HL-60/S4 (cell line): Measurements from ENCODE around the gene FLT3.
"Not testable (repeated sequence)": the region's sequence is repeated elsewhere in the genome, so short reads cannot be mapped to it uniquely, and the experiment has no call there.

Experiments
- in situ Hi-C: fragments of 300-500 bp; cut with MboI; formaldehyde crosslinking; loops from 2 replicates; pipeline ENCODE4 v1.14.3; 2022; ENCODE audit warnings: low sequenced_read_pairs

The FLT3 gene

GRCh38 chr13:28101886-28102285, 1.5 kb upstream of the FLT3 start:
- in situ Hi-C loops = not testable (repeated sequence)

GRCh38 chr13:28099396-28100149, 803 bp downstream of the FLT3 start:
- in situ Hi-C loops = no loop called here

GRCh38 chr13:28097503-28097902, 2.9 kb downstream of the FLT3 start:
- in situ Hi-C loops = no loop called here

- in situ Hi-C loops = no loop called here
Measured at GRCh38 chr13:28094306-28094705, 6.1 kb downstream of the FLT3 start.

GRCh38 chr13:28093881-28094280, 6.5 kb downstream of the FLT3 start:
- in situ Hi-C loops = no loop called here

- in situ Hi-C loops = no loop called here
Measured at GRCh38 chr13:28092431-28092830, 7.9 kb downstream of the FLT3 start.

GRCh38 chr13:28089065-28089464, 11.3 kb downstream of the FLT3 start:
- in situ Hi-C loops = no loop called here

GRCh38 chr13:28077820-28078219, 22.6 kb downstream of the FLT3 start:
- in situ Hi-C loops = not testable (repeated sequence)

GRCh38 chr13:28077231-28077630, 23.1 kb downstream of the FLT3 start:
- in situ Hi-C loops = no loop called here

GRCh38 chr13:28071424-28071823, 29.0 kb downstream of the FLT3 start:
- in situ Hi-C loops = no loop called here

- in situ Hi-C loops = no loop called here
Measured at GRCh38 chr13:28067491-28067890, 32.9 kb downstream of the FLT3 start.

- in situ Hi-C loops = no loop called here
Measured at GRCh38 chr13:28058866-28059613, 41.3 kb downstream of the FLT3 start.

GRCh38 chr13:28056970-28057712, 43.2 kb downstream of the FLT3 start:
- in situ Hi-C loops = no loop called here

GRCh38 chr13:28056426-28056825, 44.0 kb downstream of the FLT3 start:
- in situ Hi-C loops = no loop called here

GRCh38 chr13:28055357-28055756, 45.0 kb downstream of the FLT3 start:
- in situ Hi-C loops = no loop called here

- in situ Hi-C loops = no loop called here
Measured at GRCh38 chr13:28052945-28053344, 47.4 kb downstream of the FLT3 start.

GRCh38 chr13:28049880-28050875, 50.2 kb downstream of the FLT3 start:
- in situ Hi-C loops = no loop called here

GRCh38 chr13:28049215-28049614, 51.2 kb downstream of the FLT3 start:
- in situ Hi-C loops = no loop called here

GRCh38 chr13:28048768-28049167, 51.6 kb downstream of the FLT3 start:
- in situ Hi-C loops = no loop called here

GRCh38 chr13:28047757-28048388, 52.5 kb downstream of the FLT3 start:
- in situ Hi-C loops = no loop called here
